Activated T-cell treated with anti-CD3 and anti-CD28 coated beads for 24 hours (primary cell): ENCODE data around the gene TRAPPC3.
"Not testable (repeated sequence)": the region's sequence is repeated elsewhere in the genome, so short reads cannot be mapped to it uniquely, and the experiment has no call there.

Source experiments
- DNase-seq: peaks from one replicate; pipeline ENCODE4 v3.0.0-alpha.2; 2020; ENCODE audit warnings: low read depth

Gene TRAPPC3

DNA sequence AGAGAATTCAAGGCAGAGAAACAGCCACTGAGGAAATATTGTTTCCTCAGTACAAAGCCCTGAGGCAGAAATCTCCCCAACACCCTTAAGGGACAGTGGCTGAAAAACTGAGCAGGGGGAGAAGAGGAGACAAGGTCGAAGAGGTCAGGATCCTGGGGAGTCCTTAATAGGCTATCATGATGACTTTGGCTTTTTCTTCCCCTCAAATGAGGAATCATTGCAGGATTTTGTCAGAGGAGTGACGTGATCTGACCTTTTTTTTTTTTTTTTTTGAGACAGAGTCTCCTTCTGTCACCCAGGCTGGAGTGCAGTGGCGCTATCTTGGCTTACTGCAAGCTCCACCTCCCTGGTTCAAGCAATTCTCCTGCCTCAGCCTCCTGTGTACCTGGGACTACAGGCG lies 16.9 kb upstream of the TRAPPC3 start:
- no peak for DNase-seq

GRCh38 chr1:36165145-36165544 lies 15.9 kb upstream of the TRAPPC3 start:
- DNase-seq: no peak

GRCh38 chr1:36164361-36164760 lies 15.1 kb upstream of the TRAPPC3 start:
- DNase-seq: no peak

GRCh38 chr1:36163426-36163825 lies 14.1 kb upstream of the TRAPPC3 start:
- DNase-seq: no peak

GRCh38 chr1:36162680-36163239 lies 13.5 kb upstream of the TRAPPC3 start:
- DNase-seq: no peak

DNA sequence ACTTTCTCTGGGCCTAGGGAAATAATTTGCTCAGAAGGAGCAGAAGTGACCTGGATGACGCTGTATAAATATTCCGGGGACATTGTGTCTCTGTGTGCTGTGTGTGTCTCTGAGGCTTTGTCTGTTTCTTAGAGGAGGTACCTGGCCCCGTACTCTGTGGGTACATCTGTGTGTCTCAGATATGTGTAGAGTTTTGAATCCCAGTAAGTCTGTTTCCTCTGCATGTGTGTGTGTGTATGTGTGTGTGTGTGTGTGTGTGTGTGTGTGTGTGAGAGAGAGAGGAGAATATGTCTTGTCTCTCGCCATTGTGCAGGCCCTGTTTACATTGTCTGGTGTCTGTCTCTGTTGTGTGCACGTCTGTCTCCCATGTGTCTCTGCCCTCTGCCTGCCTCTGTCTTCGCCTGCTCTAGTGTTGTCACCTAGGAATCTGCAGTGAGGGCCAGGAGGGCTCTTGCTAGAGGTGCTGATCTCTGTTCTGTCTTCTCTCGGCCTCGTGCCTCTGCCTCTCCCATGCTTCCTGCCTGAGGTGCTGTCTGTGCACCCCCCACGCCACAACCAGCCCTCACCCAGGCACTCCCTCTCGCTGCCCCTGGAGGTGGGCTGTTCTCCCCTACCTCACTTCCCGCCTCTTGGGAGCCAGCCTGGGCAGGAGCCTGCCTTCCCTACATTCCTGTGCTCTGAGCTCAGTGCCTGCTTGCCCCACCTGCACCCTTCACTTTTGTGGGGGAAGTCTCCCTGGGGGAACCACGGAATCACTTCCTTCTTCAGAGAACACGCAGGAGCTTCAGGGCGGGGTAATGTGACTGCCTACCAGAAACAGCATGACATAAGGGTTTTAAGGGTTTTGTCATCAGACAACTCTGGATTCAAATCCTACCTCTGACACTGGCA lies 12.6 kb upstream of the TRAPPC3 start:
- no peak for DNase-seq

DNA sequence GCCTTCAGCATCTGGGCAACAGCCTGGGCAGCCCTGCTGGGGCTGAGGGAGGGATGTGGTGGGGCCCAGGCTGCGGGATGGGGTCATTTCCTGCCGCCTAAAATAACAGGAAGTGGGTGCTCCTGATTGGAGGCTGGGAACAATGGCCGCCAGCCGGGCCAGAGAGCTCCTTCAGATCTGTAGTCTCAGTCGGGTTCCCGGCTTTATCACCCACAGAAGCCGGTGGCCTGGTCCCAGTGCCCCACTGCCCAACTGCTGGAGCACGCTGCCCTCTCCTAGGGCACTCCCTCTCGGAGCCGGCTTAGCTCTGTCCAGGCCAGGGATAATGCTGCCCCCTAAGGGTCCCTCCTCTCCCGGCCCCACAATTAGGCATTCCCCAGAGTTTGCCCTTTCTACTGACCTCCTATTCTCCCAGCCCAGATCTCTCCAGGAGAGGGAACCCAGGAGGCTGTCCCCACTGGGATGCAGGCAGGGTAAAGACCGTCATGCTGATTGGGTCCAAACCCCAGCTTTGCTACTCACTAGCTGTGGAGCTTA lies 11.7 kb upstream of the TRAPPC3 start:
- DNase-seq: peak; percentile 61

- DNase-seq: no peak
Observed at GRCh38 chr1:36160388-36160948, 11.2 kb upstream of the TRAPPC3 start.

DNA sequence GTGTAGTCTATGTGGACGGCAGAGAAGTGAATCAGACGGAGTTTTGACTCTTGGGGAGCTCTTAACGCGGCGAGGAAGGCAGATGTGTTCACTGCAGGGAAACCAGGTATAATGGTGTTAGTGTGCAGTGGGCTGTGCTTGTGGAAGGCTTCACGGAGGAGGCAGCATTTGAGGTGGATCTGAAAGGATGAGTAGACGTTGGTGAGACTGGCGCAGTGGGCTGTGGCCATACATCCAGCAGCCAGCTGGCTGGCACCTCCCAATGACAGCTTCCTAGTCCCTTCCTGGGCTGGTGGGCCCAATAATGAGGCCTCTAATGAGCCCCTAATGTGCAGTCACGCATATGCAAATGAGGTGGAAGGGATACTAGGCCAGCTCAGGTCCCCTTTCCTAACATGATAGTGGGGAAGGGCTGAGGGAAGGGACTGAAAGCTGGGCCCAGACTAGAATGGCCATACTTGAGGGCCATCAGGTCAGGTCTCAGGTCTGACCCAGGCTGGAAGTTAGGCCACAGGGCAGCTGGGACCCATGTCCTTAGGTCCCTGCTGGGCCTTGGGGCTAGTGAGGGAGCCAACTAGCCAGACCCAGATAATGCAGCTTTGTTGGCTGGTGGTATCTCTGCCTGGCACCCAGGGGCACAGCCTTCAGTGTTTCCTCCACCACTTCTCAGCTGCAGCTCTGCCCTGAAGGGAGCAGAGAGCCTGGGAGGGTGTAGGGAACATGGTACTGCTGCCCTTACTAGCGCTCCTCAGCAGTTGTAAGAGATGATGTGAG lies 10.5 kb upstream of the TRAPPC3 start:
- DNase-seq: no peak

DNA sequence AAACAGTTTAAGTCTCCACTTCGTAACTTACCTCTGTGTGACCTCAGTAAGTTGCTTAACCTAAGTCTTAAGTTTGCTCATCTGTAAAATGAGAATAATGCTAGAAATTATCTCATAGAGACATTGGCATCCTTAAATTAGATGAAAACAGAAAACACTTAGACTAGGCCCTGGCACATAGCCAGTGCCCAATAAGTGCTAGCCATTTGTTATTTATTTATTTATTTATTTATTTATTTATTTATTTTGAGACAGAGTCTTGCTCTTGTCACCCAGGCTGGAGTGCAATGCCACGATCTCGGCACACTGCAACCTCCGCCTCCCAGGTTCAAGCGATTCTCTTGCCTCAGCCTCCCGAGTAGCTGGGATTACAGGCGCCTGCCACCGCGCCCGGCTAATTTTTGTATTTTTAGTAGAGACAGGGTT lies 9.6 kb upstream of the TRAPPC3 start:
- not testable (repeated sequence) for DNase-seq

GRCh38 chr1:36157973-36158826 lies 8.9 kb upstream of the TRAPPC3 start:
- DNase-seq: no peak

DNA sequence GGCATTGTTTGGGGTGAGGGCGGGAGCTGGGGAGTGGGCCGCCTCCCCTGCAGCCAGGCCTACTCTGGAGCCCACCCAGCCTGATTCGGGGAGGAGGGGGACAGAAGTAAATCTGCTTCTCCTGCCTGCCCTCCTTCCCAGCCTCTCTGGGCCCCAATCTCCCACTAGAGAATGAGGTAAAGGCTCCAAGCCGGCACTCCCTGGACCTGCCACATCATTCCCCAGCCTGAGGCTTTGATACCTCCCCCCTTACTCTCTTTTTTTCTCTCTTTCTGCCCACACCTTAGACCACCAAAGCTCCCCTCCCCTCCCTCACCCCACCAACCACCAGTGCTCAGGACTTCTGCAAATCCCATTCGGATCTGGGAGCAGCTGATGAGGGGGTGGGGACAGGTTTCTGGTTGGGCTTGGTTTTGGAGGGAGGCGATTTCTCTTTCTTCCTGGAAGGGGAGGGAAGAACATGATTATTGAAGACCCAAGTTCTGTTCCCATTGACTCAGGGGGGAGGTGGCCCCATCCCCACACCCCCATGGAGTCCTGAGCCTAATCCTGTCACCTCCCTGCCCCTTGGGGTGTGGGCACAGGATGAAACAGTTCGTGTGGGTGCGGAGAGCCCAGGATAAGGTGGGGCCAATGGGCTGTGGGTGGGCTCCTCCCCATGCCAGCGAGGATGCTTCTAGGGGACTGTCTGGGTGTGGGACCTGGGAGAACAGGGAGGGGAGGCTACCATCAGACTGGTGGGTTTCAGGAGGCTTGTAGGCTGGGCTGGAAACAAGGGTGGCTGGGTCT lies 8.0 kb upstream of the TRAPPC3 start:
- DNase-seq: no peak

- DNase-seq: peak; percentile 50
Observed at GRCh38 chr1:36156329-36157114, 7.2 kb upstream of the TRAPPC3 start.

GRCh38 chr1:36155408-36156328 lies 6.4 kb upstream of the TRAPPC3 start, which contains the start of gene MAP7D1:
Gene MAP7D1, plus strand, starts transcription at chr1:36156160. Its CDS starts 258 bp downstream, at chr1:36156418.
- DNase-seq: peak; percentile 75

DNA sequence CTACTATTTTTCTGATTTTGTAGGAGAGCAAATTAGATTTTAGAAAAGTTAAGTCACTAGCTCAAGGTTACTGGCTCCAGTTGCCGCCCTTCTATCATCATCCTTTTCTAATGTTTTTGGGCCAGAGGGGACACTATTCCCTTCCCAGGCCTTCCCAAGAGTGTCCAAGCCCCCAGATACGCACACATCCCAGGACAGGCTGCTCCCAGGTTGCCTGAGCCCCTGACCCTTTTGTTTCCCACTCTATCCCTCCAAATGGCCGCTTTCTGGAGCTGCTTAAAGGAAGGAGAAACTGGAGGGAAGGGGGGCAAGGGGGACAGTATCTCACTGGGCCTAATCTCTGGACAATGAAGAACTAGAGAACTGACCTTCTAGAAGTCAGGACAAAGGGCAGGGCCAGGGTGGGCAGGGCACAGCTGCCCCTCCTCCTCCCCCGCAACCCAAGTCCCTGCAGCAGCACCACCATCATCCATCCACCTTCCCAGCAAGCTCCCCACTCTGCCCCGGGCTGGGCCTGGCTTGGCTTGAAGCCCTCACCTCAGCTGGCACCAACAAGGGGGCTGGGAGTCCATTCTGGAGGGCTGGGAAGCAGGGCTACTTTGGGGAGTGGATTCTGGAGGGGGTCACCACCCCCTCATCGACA lies 5.6 kb upstream of the TRAPPC3 start:
- no peak for DNase-seq

DNA sequence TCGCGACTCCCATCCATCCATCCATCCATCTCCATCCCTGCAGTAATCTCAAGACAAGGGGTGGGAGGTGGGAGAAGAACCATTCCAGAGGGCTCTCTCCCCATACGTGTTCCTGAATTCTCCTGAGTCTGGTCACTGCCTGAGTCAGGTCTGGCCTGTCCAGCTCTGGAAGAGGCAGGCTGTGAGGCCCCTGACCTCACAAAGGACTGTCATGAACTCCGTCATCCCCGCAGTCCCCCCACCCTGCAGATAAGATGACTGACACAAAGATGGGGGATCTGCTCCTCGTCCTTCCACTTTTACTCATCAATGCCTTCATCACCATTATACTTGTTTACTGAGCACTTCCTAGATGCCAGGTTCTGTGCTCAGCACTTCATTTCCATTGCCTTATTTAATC lies 5.0 kb upstream of the TRAPPC3 start:
- DNase-seq: no peak

- DNase-seq: no peak
Observed at GRCh38 chr1:36153476-36153875, 4.2 kb upstream of the TRAPPC3 start.

- DNase-seq: no peak
Observed at GRCh38 chr1:36151845-36152203, 2.5 kb upstream of the TRAPPC3 start.
